HepG2 (cell line): Measurements from ENCODE around the gene TMEM271. TPM values are rescaled to one million over a fixed set of nuclear protein-coding genes. Genes with fewer than 3 reads are reported as not detected.

Experiments used
- ATAC-seq: fragments of 200-7000 bp; cut with Tn5 transposase; 3 replicates; pipeline ENCODE4 v1.9.1; 2020; ENCODE audit warnings: mild to moderate bottlenecking, moderate library complexity
- BruUV-seq: library from RNA; stranded (reverse); fragments of 400-500 nt; replicated peaks from 2 replicates; lab custom pipeline; 2021; lab: Mats Ljungman, UMichigan
- CTCF ChIA-PET: fragments of 300-600 bp; formaldehyde crosslinking; extraction: SDS; loops from one replicate; lab custom pipeline; 2021; ENCODE audit warnings: low total read pairs, inconsistent platforms, low intra/inter-chr PET ratio; lab: Yijun Ruan, JAX
- POLR2A ChIA-PET: fragments of 350-600 bp; sonication (Branson Sonifier 250); formaldehyde crosslinking; loops from one replicate; lab custom pipeline; 2020; ENCODE audit warnings: antibody characterized with exemption, inconsistent platforms; lab: Yijun Ruan, JAX
- DNase-seq: peaks from one replicate; pipeline ENCODE4 v3.0.0-alpha.2; 2015; ENCODE audit warnings: low spot score
- FAIRE-seq: peaks from 3 replicates; lab custom pipeline; 2011; peaks lifted over from hg19 to GRCh38; lab: Jason Lieb, UNC
- H2AFZ ChIP-seq: one replicate; pipeline ENCODE4 v1.6.1; 2011; ENCODE audit warnings: low read length, inconsistent platforms
- H3K27ac ChIP-seq: fragments of 300-600 bp; 3 replicates; pipeline ENCODE4 v1.8.0; 2011; ENCODE audit warnings: mixed run types, mild to moderate bottlenecking, mixed read lengths, low read length, inconsistent platforms; ENCODE audit not compliant: insufficient read depth; ENCODE audit errors: extremely low read length
- H3K27me3 ChIP-seq, 2 experiments: fragments of 200-600 bp in 1 of 2; 2 replicates in 1 of 2; 3 replicates in 1 of 2; pipeline versions ENCODE4 v1.6.0 to v1.8.0; 2011; ENCODE audit warnings: low read length in 2 of 2, mild to moderate bottlenecking in 2 of 2, moderate library complexity in 2 of 2, inconsistent platforms in 1 of 2; ENCODE audit not compliant: insufficient read depth in 2 of 2, control insufficient read depth in 1 of 2
- H3K36me3 ChIP-seq, 2 experiments: fragments of 200-600 bp in 1 of 2; replicated peaks in 1 of 2; 2 replicates in 1 of 2; 3 replicates in 1 of 2; pipeline versions ENCODE4 v1.5.1 to v1.8.0; 2011; ENCODE audit warnings: low read length in 2 of 2, inconsistent platforms in 1 of 2; ENCODE audit not compliant: insufficient read depth in 2 of 2, control insufficient read depth in 1 of 2
- H3K4me1 ChIP-seq: 2 replicates; pipeline ENCODE4 v1.5.1; 2012; ENCODE audit warnings: low read length, inconsistent platforms; ENCODE audit not compliant: insufficient read depth
- H3K4me2 ChIP-seq: 2 replicates; pipeline ENCODE4 v1.6.0; 2011; ENCODE audit warnings: low read depth, low read length, inconsistent platforms
- H3K4me3 ChIP-seq, 3 experiments: fragments of 200-600 bp in 1 of 3; sonication (generic), shearing (Covaris generic) in 1 of 3; replicated peaks in 1 of 3; 2 replicates each; pipeline ENCODE4 v1.5.1; 2011 to 2016; ENCODE audit warnings: low read length in 3 of 3, inconsistent platforms in 2 of 3, low read depth in 2 of 3, mild to moderate bottlenecking in 2 of 3, control low read depth in 1 of 3, mixed read lengths in 1 of 3; ENCODE audit not compliant: insufficient read depth in 1 of 3
- H3K79me2 ChIP-seq: one replicate; pipeline ENCODE4 v1.6.1; 2011; ENCODE audit warnings: low read length, inconsistent platforms; ENCODE audit not compliant: insufficient read depth
- H3K9ac ChIP-seq: 2 replicates; pipeline ENCODE4 v1.6.0; 2011; ENCODE audit warnings: mild to moderate bottlenecking, low read depth, low read length, inconsistent platforms; ENCODE audit not compliant: insufficient read depth
- H3K9me3 ChIP-seq: 2 replicates; pipeline ENCODE4 v1.5.1; 2012; ENCODE audit warnings: mild to moderate bottlenecking, low read length
- H4K20me1 ChIP-seq: 2 replicates; pipeline ENCODE4 v1.6.0; 2011; ENCODE audit warnings: inconsistent platforms, mild to moderate bottlenecking, low read length, moderate library complexity; ENCODE audit not compliant: insufficient read depth
- MIER3 ChIP-seq: IDR thresholded peaks from 2 replicates; pipeline ENCODE4 v1.6.1; 2016; ENCODE audit warnings: missing compliant biosample characterization, borderline replicate concordance
- ZIK1 ChIP-seq: sonication (generic); formaldehyde crosslinking; IDR thresholded peaks from 2 replicates; pipeline ENCODE4 v1.5.0; 2020; ENCODE audit warnings: mild to moderate bottlenecking, low read depth, missing genetic modification reagents, borderline replicate concordance
- ZNF687 ChIP-seq: sonication (generic); formaldehyde crosslinking; IDR thresholded peaks from 2 replicates; pipeline ENCODE4 v1.5.1; 2020; ENCODE audit warnings: mild to moderate bottlenecking, missing genetic modification reagents, moderate library complexity
- WGBS: methylation state at CpG from one replicate; pipeline ENCODE4 v1.1.6; 2017; ENCODE audit warnings: low lambda C conversion rate; 5-methylcytosine and 5-hydroxymethylcytosine counted together
- in situ Hi-C: cut with HindIII; loops from 2 replicates; pipeline ENCODE4 v1.10.0; 2017; ENCODE audit warnings: low pct_unique_long_range_greater_than_20kb; ENCODE audit not compliant: extremely low pct_ligation_motif_present
- intact Hi-C: fragments of 100-400 bp; cut with micrococcal nuclease; formaldehyde crosslinking; loops from one replicate; pipeline ENCODE4 v1.10.0; 2022; ENCODE audit not compliant: unreplicated experiment
- polyA plus RNA-seq, 8 experiments: library from polyadenylated mRNA; depleted of rRNA in 3 of 8; stranded (reverse) in 7 of 8; unstranded in 1 of 8; fragments of >200 nt; fragmentation: Illumina TruSeq in 4 of 8; extraction: Trizol in 4 of 8; gene quantifications; 2 replicates each; pipeline versions ENCODE4 v1.2.1 to v1.2.3, GENCODE V29; 2011 to 2016; ENCODE audit warnings: low read depth in 4 of 8, missing spikeins in 1 of 8, mixed read lengths in 1 of 8; ENCODE audit not compliant: insufficient read depth in 1 of 8
- total RNA-seq, 5 experiments: library from RNA; depleted of rRNA; stranded (reverse); fragments of >200 nt; fragmentation: Illumina TruSeq; extraction: Trizol; gene quantifications; 2 replicates each; pipeline ENCODE4 v1.2.3, GENCODE V29; 2016; ENCODE audit warnings: low read depth in 1 of 5

TMEM271 gene
- total and polyA plus RNA-seq, 2 of the 13 experiments (the other 11 are each of a cell fraction or from before 2014, with no cell fraction given) = not detected

- Histone ChIP-seq H3K79me2 (no peaks in the 10 kb centered on the region), H3K27ac (no peak within 1 kb of the TSS), H3K4me2 (no peak within 1 kb of the TSS), H3K4me1 (peaks cover under 1% of the 10 kb centered on the region; the same call in 1 of the 2 replicates), H3K4me3 (no peak within 1 kb of the TSS), H3K36me3 (no peaks in the 10 kb centered on the region), H3K9ac (no peak within 1 kb of the TSS), H2AFZ (no peak within 1 kb of the TSS), H4K20me1 (no peaks in the 10 kb centered on the region), H3K27me3 (peaks cover 14 to 85% of the 10 kb centered on the region in 2 experiments; a peak in 4 of 5 replicates), H3K9me3 (no peaks in the 10 kb centered on the region)
- intact Hi-C loops (no loop called here), in situ Hi-C loops (no loop called here)
- ATAC-seq (peak; percentile 11; the same call in 2 of the 3 replicates), DNase-seq (no peak), FAIRE-seq (no peak)
- POLR2A ChIA-PET = no interaction called here
- BruUV-seq = no TSS peak
- WGBS = 14% methylated on average over 8 of the region's 21 CpGs
- no peak for TF ChIP-seq ZIK1 (CRISPR knock-in tag)
- no peak for TF ChIP-seq MIER3 (CRISPR knock-in tag)
- TF ChIP-seq ZNF687 = 0 out of 2 replicates have a peak, but pooled peaks have one; percentile 9
- CTCF ChIA-PET = no interaction called here
These were observed 48.9 kb upstream of the TMEM271 start, which contains the start of gene PDE6B for GRCh38 chr4:624705-625590. TSS of gene PDE6B (plus strand) at chr4:625573. CDS start at chr4:625627, 54 bp downstream.
